Mesenchymal stem cell (in vitro differentiated cells and primary cell): ENCODE measurements around the gene CELF2.

ENCODE experiments used
- DNase-seq: peaks from one replicate; pipeline ENCODE4 v3.0.0-alpha.2; 2013
- H2AFZ ChIP-seq: one replicate; pipeline ENCODE4 v1.6.1; 2013; ENCODE audit warnings: low read depth, mild to moderate bottlenecking, control low read depth, inconsistent platforms, low read length, moderate library complexity
- H2AK5ac ChIP-seq: 2 replicates; pipeline ENCODE4 v1.6.1; 2013; ENCODE audit warnings: low read length, moderate library complexity, mild to moderate bottlenecking, inconsistent platforms; ENCODE audit not compliant: severe bottlenecking
- H2BK120ac ChIP-seq: one replicate; pipeline ENCODE4 v1.6.1; 2013; ENCODE audit warnings: low read depth, mild to moderate bottlenecking, inconsistent platforms, low read length, moderate library complexity
- H2BK12ac ChIP-seq, 2 experiments: one replicate each; pipeline ENCODE4 v1.6.1; 2013; ENCODE audit warnings: inconsistent platforms in 2 of 2, low read length in 2 of 2, mild to moderate bottlenecking in 2 of 2, moderate library complexity in 2 of 2, control low read depth in 1 of 2
- H2BK15ac ChIP-seq: one replicate; pipeline ENCODE4 v1.6.1; 2013; ENCODE audit warnings: mild to moderate bottlenecking, low read depth, inconsistent platforms; ENCODE audit not compliant: poor library complexity, severe bottlenecking
- H2BK5ac ChIP-seq: 2 replicates; pipeline ENCODE4 v1.6.1; 2013; ENCODE audit warnings: low read depth, mild to moderate bottlenecking, low read length, control low read depth, inconsistent platforms; ENCODE audit not compliant: poor library complexity, severe bottlenecking
- H3K14ac ChIP-seq, 2 experiments: one replicate each; pipeline ENCODE4 v1.6.1; 2013; ENCODE audit warnings: inconsistent platforms in 2 of 2, low read length in 2 of 2, control low read depth in 1 of 2, mild to moderate bottlenecking in 1 of 2, moderate library complexity in 1 of 2
- H3K18ac ChIP-seq, 2 experiments: one replicate each; pipeline ENCODE4 v1.6.1; 2013; ENCODE audit warnings: inconsistent platforms in 2 of 2, low read length in 2 of 2, control low read depth in 1 of 2, low read depth in 1 of 2, mild to moderate bottlenecking in 1 of 2
- H3K23ac ChIP-seq, 2 experiments: one replicate each; pipeline ENCODE4 v1.6.1; 2013; ENCODE audit warnings: inconsistent platforms in 2 of 2, low read length in 2 of 2, mild to moderate bottlenecking in 2 of 2, moderate library complexity in 2 of 2, control low read depth in 1 of 2
- H3K27ac ChIP-seq: 2 replicates; pipeline ENCODE4 v1.5.1; 2013; ENCODE audit warnings: mild to moderate bottlenecking, moderate library complexity, low read length, control low read depth, inconsistent platforms; ENCODE audit not compliant: poor library complexity, severe bottlenecking
- H3K27me3 ChIP-seq, 2 experiments: 2 replicates each; pipeline versions ENCODE4 v1.6.1 to v1.7.0; 2013; ENCODE audit warnings: low read length in 2 of 2, mild to moderate bottlenecking in 2 of 2, moderate library complexity in 2 of 2, control low read depth in 1 of 2, inconsistent platforms in 1 of 2; ENCODE audit not compliant: control insufficient read depth in 1 of 2, insufficient read depth in 1 of 2
- H3K36me3 ChIP-seq, 2 experiments: 2 replicates each; pipeline versions ENCODE4 v1.6.1 to v1.7.0; 2013; ENCODE audit warnings: low read length in 2 of 2, control low read depth in 1 of 2, inconsistent platforms in 1 of 2, low read depth in 1 of 2, mild to moderate bottlenecking in 1 of 2; ENCODE audit not compliant: insufficient read depth in 2 of 2, control insufficient read depth in 1 of 2
- H3K4ac ChIP-seq, 2 experiments: one replicate each; pipeline ENCODE4 v1.6.1; 2013; ENCODE audit warnings: inconsistent platforms in 2 of 2, low read length in 2 of 2, mild to moderate bottlenecking in 2 of 2, moderate library complexity in 2 of 2, control low read depth in 1 of 2, low read depth in 1 of 2
- H3K4me1 ChIP-seq: 2 replicates; pipeline ENCODE4 v1.6.1; 2013; ENCODE audit warnings: low read depth, low read length, control low read depth; ENCODE audit not compliant: control insufficient read depth, insufficient read depth
- H3K4me2 ChIP-seq: 2 replicates; pipeline ENCODE4 v1.6.1; 2013; ENCODE audit warnings: low read length, mild to moderate bottlenecking, inconsistent platforms; ENCODE audit not compliant: poor library complexity, severe bottlenecking
- H3K4me3 ChIP-seq, 2 experiments: 2 replicates each; pipeline versions ENCODE4 v1.5.1 to v1.7.0; 2013; ENCODE audit warnings: low read length in 2 of 2, mild to moderate bottlenecking in 2 of 2, control low read depth in 1 of 2, low read depth in 1 of 2; ENCODE audit not compliant: insufficient read depth in 1 of 2
- H3K79me1 ChIP-seq: replicated peaks from 2 replicates; pipeline ENCODE4 v1.6.1; 2013; ENCODE audit warnings: mild to moderate bottlenecking, control low read depth, low read length, inconsistent platforms; ENCODE audit not compliant: poor library complexity, severe bottlenecking
- H3K9ac ChIP-seq: 2 replicates; pipeline ENCODE4 v1.7.0; 2013; ENCODE audit warnings: mild to moderate bottlenecking, low read length, moderate library complexity
- H3K9me3 ChIP-seq: 2 replicates; pipeline ENCODE4 v1.7.0; 2013; ENCODE audit warnings: mild to moderate bottlenecking, low read length; ENCODE audit not compliant: control insufficient read depth
- H4K8ac ChIP-seq: one replicate; pipeline ENCODE4 v1.6.1; 2013; ENCODE audit warnings: inconsistent platforms, mild to moderate bottlenecking, low read length, moderate library complexity
- H4K91ac ChIP-seq: one replicate; pipeline ENCODE4 v1.6.1; 2013; ENCODE audit warnings: mild to moderate bottlenecking, low read length, inconsistent platforms
- WGBS: methylation state at CpG from one replicate; pipeline ENCODE4 v1.1.7; 2013; ENCODE audit warnings: mixed read lengths; 5-methylcytosine and 5-hydroxymethylcytosine counted together

CELF2 gene

DNA sequence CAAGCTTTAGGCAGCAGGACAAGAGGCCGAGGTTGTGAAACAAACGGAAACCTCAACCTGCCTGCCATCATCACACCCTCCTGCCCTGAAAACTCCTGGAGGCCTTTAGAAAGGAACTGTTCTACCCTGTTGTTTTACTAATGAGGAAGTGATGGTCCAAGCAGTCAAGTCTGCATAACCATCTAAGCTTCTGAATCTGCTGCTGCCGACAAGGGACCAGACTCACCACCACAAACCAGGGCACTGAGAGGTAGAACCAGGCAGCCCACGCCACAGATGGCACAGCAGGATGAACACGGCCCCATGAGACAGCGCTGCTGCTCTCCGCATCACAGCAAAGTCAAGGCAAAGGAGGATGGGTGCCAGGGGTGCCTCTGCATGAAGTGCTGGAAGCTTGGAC, 209.4 kb downstream of the CELF2 start:
- no peak overlapping the region for H2BK5ac ChIP-seq
- no peak overlapping the region for H3K14ac ChIP-seq
- peaks cover 12 to 34% of the 10 kb centered on the region in 2 experiments for H3K36me3 ChIP-seq
- H3K79me1 ChIP-seq = peaks cover 16% of the 10 kb centered on the region
- H3K9ac ChIP-seq = no peak overlapping the region
- no peak overlapping the region for H3K27ac ChIP-seq
- H3K4me1 ChIP-seq = peaks cover 3% of the 10 kb centered on the region
- H2AK5ac ChIP-seq = no peak overlapping the region
- whole genome bisulfite sequencing = 90% methylated on average over 7 of the region's 7 CpGs
- no peak overlapping the region for H4K8ac ChIP-seq
- H2BK15ac ChIP-seq = no peak overlapping the region
- no peak overlapping the region for H2AFZ ChIP-seq
- H2BK12ac ChIP-seq = no peak overlapping the region
- H4K91ac ChIP-seq = no peak overlapping the region
- H2BK120ac ChIP-seq = no peak overlapping the region
- no peaks in the 10 kb centered on the region for H3K9me3 ChIP-seq
- no peaks in the 10 kb centered on the region for H3K27me3 ChIP-seq
- H3K4ac ChIP-seq = no peak overlapping the region
- no peak overlapping the region for H3K18ac ChIP-seq
- no peak for DNase-seq
- no peak overlapping the region for H3K23ac ChIP-seq
- no peak overlapping the region for H3K4me2 ChIP-seq
- no peak overlapping the region for H3K4me3 ChIP-seq

DNA sequence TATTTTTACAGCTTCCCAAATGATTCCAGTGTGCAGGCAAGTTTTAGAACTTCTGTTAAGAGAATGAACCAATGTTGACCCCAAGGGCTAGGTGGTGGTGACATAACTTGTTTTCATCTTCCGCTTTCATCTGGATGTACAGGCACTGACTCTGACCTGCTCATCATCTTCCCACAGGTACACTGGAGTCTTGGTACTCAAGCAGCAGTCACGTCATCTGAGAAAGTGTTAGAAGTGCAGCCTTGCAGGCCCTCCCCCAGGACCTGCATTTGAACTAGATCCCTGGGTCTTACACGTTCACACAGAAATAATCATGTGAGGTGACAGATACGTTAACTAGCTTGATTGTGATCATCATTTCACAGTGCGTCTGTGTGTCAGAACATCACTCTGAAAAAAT, 212.2 kb downstream of the CELF2 start:
- Histone ChIP-seq H3K4me2 (no peak overlapping the region), H3K27ac (no peak overlapping the region), H3K4ac (no peak overlapping the region), H3K79me1 (peaks cover 22% of the 10 kb centered on the region), H2BK12ac (no peak overlapping the region), H3K4me1 (peaks cover 3% of the 10 kb centered on the region), H2BK15ac (no peak overlapping the region), H2BK120ac (no peak overlapping the region), H3K9ac (no peak overlapping the region), H2AK5ac (no peak overlapping the region), H4K91ac (no peak overlapping the region), H2BK5ac (no peak overlapping the region), H3K36me3 (peaks cover 12 to 38% of the 10 kb centered on the region in 2 experiments), H3K23ac (no peak overlapping the region), H2AFZ (no peak overlapping the region), H3K27me3 (no peaks in the 10 kb centered on the region), H3K4me3 (no peak overlapping the region), H3K9me3 (no peaks in the 10 kb centered on the region), H3K14ac (no peak overlapping the region), H3K18ac (no peak overlapping the region), H4K8ac (no peak overlapping the region)
- no peak for DNase-seq
- 86% methylated on average over 4 of the region's 5 CpGs for WGBS

DNA sequence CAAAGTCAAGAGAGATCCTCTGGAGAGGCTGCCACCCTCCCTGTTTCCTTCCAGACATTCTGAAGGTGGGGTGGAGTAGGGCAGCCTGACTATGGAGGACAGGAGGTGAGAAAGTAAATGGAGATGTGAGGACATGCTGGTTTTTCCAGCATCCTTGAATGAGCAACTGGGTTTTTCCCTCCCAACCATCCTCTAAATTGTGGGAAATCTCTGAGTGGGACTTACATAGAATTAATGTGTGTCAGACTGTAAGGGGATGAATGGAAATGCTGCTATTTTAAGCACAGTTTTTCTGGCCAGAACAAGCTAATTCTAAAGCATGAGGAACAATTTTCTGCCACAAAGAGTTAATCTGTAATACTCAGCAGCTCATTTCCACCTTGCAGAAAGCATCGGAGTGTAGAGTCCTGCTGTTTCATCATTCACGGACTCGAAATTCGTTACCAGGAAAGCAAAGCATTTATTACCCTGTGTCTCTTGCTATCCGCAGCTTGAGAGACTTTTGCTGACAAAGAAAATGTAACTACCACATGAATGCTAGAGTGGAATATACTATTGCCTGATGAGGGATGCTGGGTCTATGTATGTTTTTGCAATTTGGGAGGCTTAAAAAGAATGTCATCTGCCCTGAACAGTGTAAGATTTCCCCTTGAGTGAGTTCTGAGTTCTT, 213.0 kb downstream of the CELF2 start:
- no peaks in the 10 kb centered on the region for H3K9me3 ChIP-seq

DNA sequence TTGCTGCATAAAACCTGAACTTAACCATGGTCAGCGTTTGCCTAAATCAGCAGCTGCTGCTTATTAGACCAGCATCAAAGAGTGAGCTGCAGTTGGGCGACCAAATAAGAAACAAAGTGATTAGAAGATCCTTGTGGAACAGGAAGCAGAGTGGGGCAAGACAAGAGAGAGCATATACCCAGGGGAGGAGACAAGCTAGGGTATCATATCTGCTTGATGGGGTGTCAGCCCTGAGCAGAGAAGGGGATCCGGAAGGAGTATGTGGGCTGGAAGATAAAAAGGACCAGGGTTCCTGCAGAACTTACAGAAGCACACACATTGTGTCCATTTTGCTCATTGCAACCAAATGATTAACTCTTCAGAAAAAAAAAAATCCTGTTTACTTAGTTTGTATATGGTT, 213.6 kb downstream of the CELF2 start:
- no peak overlapping the region for H3K9ac ChIP-seq

More for the DNA sequence above, 213.0 kb downstream of the CELF2 start:
- Histone ChIP-seq H3K27me3 (no peaks in the 10 kb centered on the region), H4K8ac (no peak overlapping the region), H3K9ac (no peak overlapping the region), H3K4me3 (no peak overlapping the region), H2BK15ac (no peak overlapping the region), H3K4me1 (peaks cover 3% of the 10 kb centered on the region), H3K18ac (no peak overlapping the region), H2AFZ (no peak overlapping the region), H3K36me3 (peaks cover 12 to 38% of the 10 kb centered on the region in 2 experiments), H3K4ac (no peak overlapping the region), H3K14ac (no peak overlapping the region), H3K4me2 (no peak overlapping the region), H3K23ac (no peak overlapping the region), H2AK5ac (no peak overlapping the region), H2BK12ac (no peak overlapping the region), H2BK5ac (no peak overlapping the region), H3K79me1 (peaks cover 22% of the 10 kb centered on the region), H4K91ac (no peak overlapping the region), H3K27ac (no peak overlapping the region), H2BK120ac (no peak overlapping the region)
- WGBS = 70% methylated on average over 5 of the region's 5 CpGs
- no peak for DNase-seq

More for the DNA sequence above, 213.6 kb downstream of the CELF2 start:
- Histone ChIP-seq H3K79me1 (peaks cover 20% of the 10 kb centered on the region), H3K4me3 (no peak overlapping the region), H3K18ac (no peak overlapping the region), H4K8ac (no peak overlapping the region), H3K27ac (no peak overlapping the region), H3K14ac (no peak overlapping the region), H3K9me3 (no peaks in the 10 kb centered on the region), H3K23ac (no peak overlapping the region), H4K91ac (no peak overlapping the region), H2BK5ac (no peak overlapping the region), H3K4ac (no peak overlapping the region), H3K36me3 (peaks cover 12 to 36% of the 10 kb centered on the region in 2 experiments), H2AK5ac (no peak overlapping the region), H2BK12ac (no peak overlapping the region), H3K27me3 (no peaks in the 10 kb centered on the region), H3K4me1 (peaks cover 2% of the 10 kb centered on the region), H2AFZ (no peak overlapping the region), H3K4me2 (no peak overlapping the region), H2BK120ac (no peak overlapping the region), H2BK15ac (no peak overlapping the region)
- 90% methylated on average over 2 of the region's 3 CpGs for WGBS
- no peak for DNase-seq
